ENCODE measurements around the gene CYFIP2. TPM values are rescaled to one million over a fixed set of nuclear protein-coding genes. Genes with fewer than 3 reads are reported as not detected.

Gene CYFIP2
- total and polyA plus RNA-seq, 2 of the 8 experiments (the other 6 are each of a cell fraction or from before 2014, with no cell fraction given), result 45.1 to 80.6 TPM

DNA sequence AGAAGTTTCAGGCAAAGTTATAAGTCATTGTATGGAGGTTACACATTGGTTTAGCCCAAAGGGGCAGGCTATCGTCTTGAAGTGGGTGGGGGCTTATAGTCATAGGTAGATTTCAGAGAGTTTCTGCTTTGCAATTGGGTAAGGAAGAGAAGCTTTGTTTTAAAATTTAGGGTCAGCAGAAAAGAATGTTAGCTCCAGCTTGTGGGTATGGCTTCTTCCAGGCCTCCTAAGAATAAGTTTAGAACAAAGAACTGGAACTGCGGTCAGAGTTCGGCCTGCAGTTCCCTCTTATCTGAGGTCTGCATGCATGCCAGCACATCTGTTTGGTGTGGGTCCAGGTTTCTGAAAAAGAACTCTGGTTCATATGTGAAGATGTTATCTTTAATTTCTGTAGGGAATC is 96.1 kb downstream of the CYFIP2 start:
- no peak overlapping the region for H3K4ac ChIP-seq (replicated peaks; ENCODE audit: insufficient read length, low read depth, low read length)
- no peak overlapping the region for H3K23ac ChIP-seq (ENCODE audit: insufficient read length)
- no peaks in the 10 kb centered on the region for H3K23me2 ChIP-seq (ENCODE audit: low read depth, low read length)
- H2BK15ac ChIP-seq (ENCODE audit: low read length), result no peak overlapping the region
- H2BK120ac ChIP-seq (replicated peaks; ENCODE audit: low read depth, low read length), result no peak overlapping the region
- H4K8ac ChIP-seq (ENCODE audit: extremely low read depth, insufficient read depth, low read length), result no peak overlapping the region
- POLR2A ChIA-PET (ENCODE audit: partially characterized antibody), result no interaction called here
- H3K4me3 ChIP-seq (ENCODE audit: extremely low read depth in 1 of 4, insufficient read depth in 2 of 4, low read depth in 3 of 4, low read length in 4 of 4), result no peak overlapping the region
- H3K14ac ChIP-seq (ENCODE audit: insufficient read length), result no peak overlapping the region
- no peak overlapping the region for H2BK20ac ChIP-seq (ENCODE audit: low read length)
- H4K91ac ChIP-seq (replicated peaks; ENCODE audit: insufficient read length, low read length), result no peak overlapping the region
- no peak overlapping the region for H2AFZ ChIP-seq (ENCODE audit: low read length)
- no peaks in the 10 kb centered on the region; the same call in 1 of the 2 replicates for H3K79me1 ChIP-seq (ENCODE audit: low read depth, low read length)
- no peak for FAIRE-seq
- WGBS, 2 experiments (ENCODE audit: extremely low coverage in 1 of 2, insufficient coverage in 1 of 2, insufficient read length in 1 of 2, insufficient replicate concordance in 2 of 2, low coverage in 1 of 2, low lambda C conversion rate in 2 of 2, missing lambda C conversion rate in 1 of 2), result 94% methylated on average over 3 of the region's 3 CpGs; no CpG with 5 or more reads in 1 of the 2 experiments
- H3K36me3 ChIP-seq (ENCODE audit: control insufficient read depth in 2 of 4, insufficient read depth in 4 of 4, low read length in 3 of 4), result peaks cover 0 to 21% (median 15%) of the 10 kb centered on the region in 4 experiments; a peak in 7 of 8 replicates
- no peaks in the 10 kb centered on the region for H3K9me3 ChIP-seq (ENCODE audit: insufficient read depth in 2 of 2, low read depth in 1 of 2, low read length in 1 of 2)
- no peaks in the 10 kb centered on the region for H3K79me2 ChIP-seq (ENCODE audit: control insufficient read depth in 1 of 2, insufficient read depth in 2 of 2, low read length in 2 of 2)
- no peak overlapping the region for H3K18ac ChIP-seq (ENCODE audit: extremely low read depth, low read length)
- H3K27ac ChIP-seq (ENCODE audit: low read depth, low read length), result no peak overlapping the region
- H3K4me2 ChIP-seq (ENCODE audit: insufficient read depth in 1 of 2, low read depth in 2 of 2, low read length in 2 of 2), result no peak overlapping the region
- CTCF ChIA-PET (ENCODE audit: partially characterized antibody), result interaction anchor here (1.3 to 15.5 kb wide), 6 partner anchors 9 to 116 kb away, joined by 3 to 282 read pairs (median 40); a partner anchor contains a TSS
- H4K5ac ChIP-seq (ENCODE audit: insufficient read length, low read depth, low read length), result no peak overlapping the region
- no peaks in the 10 kb centered on the region; a peak in 1 of 7 replicates for H3K27me3 ChIP-seq (replicated peaks in 1 of 4; ENCODE audit: control insufficient read depth in 3 of 4, extremely low read depth in 1 of 4, insufficient read depth in 3 of 4, low read length in 3 of 4)
- H2AK5ac ChIP-seq (ENCODE audit: low read depth, low read length), result no peak overlapping the region
- H4K20me1 ChIP-seq (replicated peaks in 1 of 2; ENCODE audit: control insufficient read depth in 1 of 2, insufficient read depth in 2 of 2, low read length in 2 of 2), result peaks cover 0 to 2% of the 10 kb centered on the region in 2 experiments
- H3K4me1 ChIP-seq (replicated peaks in 1 of 4; ENCODE audit: control insufficient read depth in 3 of 4, insufficient read depth in 4 of 4, low read length in 3 of 4), result no peaks in the 10 kb centered on the region
- H2BK12ac ChIP-seq (ENCODE audit: low read depth, low read length), result no peak overlapping the region
- no peak overlapping the region for H2BK5ac ChIP-seq (ENCODE audit: low read depth, low read length)
- no peak overlapping the region for H3K56ac ChIP-seq (replicated peaks; ENCODE audit: insufficient read length, low read depth, low read length)
- H3K9ac ChIP-seq (replicated peaks in 1 of 4; ENCODE audit: extremely low read depth in 1 of 4, low read depth in 3 of 4, low read length in 3 of 4), result no peak overlapping the region
- DNase-seq (ENCODE audit: low read depth in 1 of 2, low spot score in 2 of 2), result no peak
- TF ChIP-seq TAF1 (IDR thresholded peaks at IDR 0.05; ENCODE audit: low read depth, low read length) (no peak), EZH2 (IDR thresholded peaks at IDR 0.05; ENCODE audit: low read depth, low read length, severe bottlenecking) (no peak), SP1 (IDR thresholded peaks at IDR 0.05; ENCODE audit: low read depth, low read length) (no peak), CHD2 (IDR thresholded peaks at IDR 0.05; ENCODE audit: low read length) (no peak), CBX8 (IDR thresholded peaks at IDR 0.05; ENCODE audit: borderline replicate concordance, low read depth, low read length) (no peak)
- TF ChIP-seq, protein P1, sequence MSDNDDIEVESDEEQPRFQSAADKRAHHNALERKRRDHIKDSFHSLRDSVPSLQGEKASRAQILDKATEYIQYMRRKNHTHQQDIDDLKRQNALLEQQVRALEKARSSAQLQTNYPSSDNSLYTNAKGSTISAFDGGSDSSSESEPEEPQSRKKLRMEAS (IDR thresholded peaks at IDR 0.05), result no peak

Data from H1 (cell line).